Dermis microvascular lymphatic vessel endothelial cell (primary cell): ENCODE results near the gene CACNA1B. TPM values are rescaled to one million over a fixed set of nuclear protein-coding genes. Genes with fewer than 3 reads are reported as not detected.
"Not testable (repeated sequence)": the region's sequence is repeated elsewhere in the genome, so short reads cannot be mapped to it uniquely, and the experiment has no call there.

Experiments used
- DNase-seq, 2 donors: peaks; one replicate each; pipeline versions ENCODE4 v3.0.0 to v3.0.0-alpha.2; 2010; ENCODE audit warnings: low read depth in 2 of 2
- total RNA-seq: library from RNA; depleted of rRNA; stranded (reverse); fragments of >200 nt; gene quantifications from 2 replicates; pipeline ENCODE4 v1.2.1, GENCODE V29; 2014

CACNA1B gene
- total RNA-seq, 1 donor from 2014 or later: under 0.01 TPM

GRCh38 chr9:138071292-138071691 is 193.7 kb downstream of the CACNA1B start:
- DNase-seq: no peak

DNA sequence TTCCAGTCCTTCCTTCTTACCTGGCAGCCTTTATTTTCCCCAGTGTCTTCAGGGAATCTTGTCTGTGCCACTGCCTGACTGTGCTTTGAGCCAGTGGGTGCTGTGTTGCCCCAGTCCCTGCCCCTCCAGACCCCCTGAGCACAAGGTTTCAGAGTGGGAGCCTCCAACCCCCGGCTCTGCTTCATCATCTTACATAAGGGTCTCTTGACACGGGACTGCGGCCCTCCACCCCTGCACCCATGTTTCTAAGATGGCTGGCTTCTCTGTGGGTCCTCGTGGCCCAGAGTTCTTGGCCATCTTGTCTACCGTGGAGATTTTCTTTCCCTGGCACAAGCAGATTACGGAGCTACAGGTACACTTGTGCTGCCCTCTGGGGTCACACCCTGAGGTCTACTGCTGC is 194.1 kb downstream of the CACNA1B start:
- no peak for DNase-seq

GRCh38 chr9:138072161-138072842 is 194.7 kb downstream of the CACNA1B start:
- no peak for DNase-seq

GRCh38 chr9:138072897-138073296 is 195.3 kb downstream of the CACNA1B start:
- DNase-seq: no peak

DNA sequence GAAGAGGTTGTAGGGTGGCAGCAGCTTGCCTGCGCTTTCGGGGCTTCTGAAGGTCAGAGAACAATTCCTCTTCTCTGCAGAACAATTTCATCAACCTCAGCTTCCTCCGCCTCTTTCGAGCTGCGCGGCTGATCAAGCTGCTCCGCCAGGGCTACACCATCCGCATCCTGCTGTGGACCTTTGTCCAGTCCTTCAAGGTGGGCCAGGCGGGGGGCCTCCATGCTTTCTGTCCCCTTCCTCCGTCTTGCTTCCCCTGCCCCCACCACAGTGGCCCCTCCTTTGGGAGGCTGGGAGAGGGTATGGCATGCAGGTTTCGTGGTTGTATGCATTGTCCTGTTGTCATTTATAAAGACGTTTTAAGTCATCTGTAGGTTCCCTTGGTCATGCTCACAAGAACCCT is 195.8 kb downstream of the CACNA1B start:
- DNase-seq: no peak

- no peak for DNase-seq
Measured at GRCh38 chr9:138073808-138074207, 196.2 kb downstream of the CACNA1B start.

DNA sequence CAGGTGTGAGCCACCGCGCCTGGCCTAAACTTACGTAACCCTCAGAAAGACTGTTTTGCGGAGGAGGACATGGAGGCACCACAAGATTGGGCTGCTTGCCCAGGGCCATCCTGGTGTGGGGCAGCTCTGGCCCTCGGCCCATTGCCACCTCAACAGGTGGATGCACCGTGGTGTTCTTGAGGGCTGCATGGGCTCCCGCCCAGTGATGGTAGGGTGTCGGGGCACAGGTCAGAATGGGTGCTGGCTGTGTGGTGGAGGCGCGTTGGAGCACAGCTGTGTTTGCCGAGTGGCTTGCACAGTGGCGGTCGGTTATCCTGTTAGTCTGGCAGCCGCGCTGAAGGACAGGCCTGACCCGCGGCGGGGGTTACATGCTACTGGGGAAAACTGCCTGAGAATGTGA is 196.9 kb downstream of the CACNA1B start:
- no peak for DNase-seq

DNA sequence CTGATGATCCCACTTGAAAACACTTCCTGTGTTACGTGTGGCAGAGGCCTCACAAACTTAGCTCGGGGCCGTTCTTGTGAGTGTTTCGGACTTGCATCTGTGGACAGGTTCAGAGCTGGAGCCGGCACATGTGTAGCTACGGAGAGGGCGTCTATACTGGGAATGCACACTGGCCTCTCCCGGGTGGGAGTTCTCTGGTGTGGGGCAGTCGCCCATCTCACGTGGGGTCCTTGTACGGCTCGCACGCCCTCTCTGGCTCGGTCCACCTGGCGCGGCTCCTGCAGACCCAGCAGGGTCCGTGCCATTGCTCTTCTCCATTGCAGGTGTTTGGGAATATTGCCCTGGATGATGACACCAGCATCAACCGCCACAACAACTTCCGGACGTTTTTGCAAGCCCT is 197.9 kb downstream of the CACNA1B start:
- no peak for DNase-seq

DNA sequence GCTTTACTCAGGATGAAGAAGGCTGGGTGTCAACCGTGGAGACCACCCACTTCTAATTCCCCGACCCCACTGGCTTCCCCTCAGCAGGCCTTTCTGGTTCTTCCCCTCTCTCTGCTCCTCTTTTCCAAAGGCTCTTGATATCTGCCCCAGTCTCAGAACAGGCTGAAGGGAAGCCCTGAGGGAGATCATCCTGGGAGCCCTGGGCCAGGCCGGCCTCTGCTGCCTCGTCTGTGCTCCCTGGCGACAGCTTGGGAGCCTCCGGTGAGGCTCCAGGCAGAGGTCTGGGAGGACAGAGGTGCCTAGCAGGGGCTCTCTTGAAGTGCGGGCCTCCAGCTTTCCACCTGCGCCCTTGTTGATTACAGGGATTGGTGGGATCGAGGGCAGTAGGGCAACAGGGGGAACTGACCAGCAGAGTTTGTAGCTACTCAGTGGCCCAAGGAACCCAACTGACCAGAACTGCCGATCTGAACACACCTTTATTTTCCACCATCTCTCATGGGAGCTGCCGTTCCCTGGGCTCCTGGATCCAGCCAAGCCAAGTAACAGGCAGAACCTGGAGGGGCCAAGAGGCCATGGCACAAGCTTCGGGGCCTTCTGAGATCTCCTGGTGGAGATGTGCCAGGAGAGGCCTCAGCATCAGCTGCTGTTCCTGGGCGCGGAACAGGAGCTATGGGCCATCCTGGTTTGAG is 198.5 kb downstream of the CACNA1B start:
- no peak for DNase-seq

DNA sequence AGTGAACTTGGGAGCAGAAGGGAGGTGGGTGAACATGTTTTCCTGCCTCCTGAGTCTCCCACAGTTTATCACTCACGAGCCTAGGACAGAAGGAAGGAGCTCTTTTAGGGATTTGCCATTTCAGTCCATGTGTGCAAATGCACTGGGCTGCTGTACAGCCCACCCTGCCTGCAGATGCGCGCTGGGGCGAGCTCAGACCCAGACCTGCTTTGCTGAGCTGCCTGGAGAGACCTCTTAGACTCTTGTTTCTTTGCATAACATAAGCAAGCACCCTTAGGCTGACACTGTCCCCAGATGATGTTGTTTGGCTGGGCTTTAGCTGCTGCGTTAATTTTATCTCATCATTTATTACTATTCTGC is 199.0 kb downstream of the CACNA1B start:
- no peak for DNase-seq

DNA sequence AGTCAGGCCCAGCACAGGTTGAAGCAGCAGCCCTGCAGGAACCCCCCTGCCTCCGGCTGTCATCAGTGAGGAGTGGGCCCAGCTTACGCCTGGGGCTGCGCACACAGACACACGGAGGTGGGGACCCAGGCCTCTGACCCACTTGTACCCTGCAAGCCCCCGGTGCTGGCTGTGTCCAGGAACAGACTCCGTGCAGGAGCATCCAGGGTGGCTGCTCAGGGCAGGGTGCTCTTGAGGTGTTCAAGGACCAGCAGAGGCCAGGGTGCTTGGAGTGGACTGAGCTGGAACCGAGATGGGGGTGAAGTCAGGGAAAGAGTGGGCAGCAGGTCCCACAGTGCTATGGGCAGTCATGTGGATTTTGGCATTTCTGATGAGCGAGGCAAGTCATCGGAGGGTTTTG is 199.5 kb downstream of the CACNA1B start:
- DNase-seq: no peak

- no peak for DNase-seq
Measured at GRCh38 chr9:138077898-138078540, 200.4 kb downstream of the CACNA1B start.

GRCh38 chr9:138078846-138079245 is 201.3 kb downstream of the CACNA1B start:
- DNase-seq: no peak

GRCh38 chr9:138080979-138081378 is 203.4 kb downstream of the CACNA1B start:
- DNase-seq: no peak

DNA sequence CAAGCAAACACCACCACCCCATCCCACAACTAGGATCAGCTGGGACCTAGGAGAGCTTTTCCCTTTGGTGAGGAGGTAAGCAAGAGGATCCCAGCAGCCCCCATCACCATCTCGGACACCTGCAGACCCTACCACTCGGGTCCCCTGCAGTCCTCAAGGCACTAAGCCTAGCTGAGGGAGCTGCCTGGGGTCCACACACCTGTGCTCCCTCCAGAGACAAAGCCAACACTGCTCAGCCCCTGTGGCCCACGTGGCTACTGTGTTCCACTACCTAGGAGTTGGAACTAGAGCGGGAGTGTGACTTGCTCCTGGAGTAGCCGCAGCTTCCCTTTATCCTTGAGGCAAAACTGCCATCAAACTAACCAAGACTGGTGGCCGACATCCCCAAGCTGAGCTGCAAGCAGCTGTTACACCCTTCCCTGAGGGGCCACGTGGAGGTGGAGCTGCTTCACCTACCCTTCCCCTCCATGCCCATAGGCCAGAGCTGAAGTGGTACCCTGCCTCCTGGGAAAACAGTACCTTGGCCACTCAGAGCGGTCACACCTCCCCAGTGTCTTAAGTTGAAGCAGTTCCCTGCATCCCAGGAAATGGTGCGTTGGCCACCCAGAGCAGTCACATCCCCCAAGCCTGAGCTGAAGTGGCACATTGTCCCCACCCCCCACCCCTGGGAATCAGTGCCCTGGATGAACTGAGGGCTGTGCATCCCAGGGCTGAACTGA is 205.5 kb downstream of the CACNA1B start:
- DNase-seq: no peak

DNA sequence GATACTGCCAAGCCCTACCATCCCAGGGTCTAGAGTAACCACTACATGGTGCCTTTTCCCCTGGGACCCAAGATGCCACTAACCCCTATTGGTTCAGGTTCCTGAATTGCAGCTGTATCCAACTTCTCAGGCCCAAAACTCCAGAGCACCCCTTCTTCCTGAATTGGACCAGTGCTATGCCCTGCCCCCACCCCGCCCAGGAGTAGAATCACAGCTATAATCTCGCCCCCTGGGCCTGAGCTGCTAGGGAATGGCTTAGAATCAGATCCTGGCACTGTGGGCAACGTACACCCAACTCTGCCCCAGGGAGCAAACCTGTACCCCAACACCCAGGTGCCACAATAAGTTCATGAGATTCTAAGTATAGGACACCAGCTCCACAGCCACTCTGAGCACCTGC is 206.3 kb downstream of the CACNA1B start:
- no peak for DNase-seq

DNA sequence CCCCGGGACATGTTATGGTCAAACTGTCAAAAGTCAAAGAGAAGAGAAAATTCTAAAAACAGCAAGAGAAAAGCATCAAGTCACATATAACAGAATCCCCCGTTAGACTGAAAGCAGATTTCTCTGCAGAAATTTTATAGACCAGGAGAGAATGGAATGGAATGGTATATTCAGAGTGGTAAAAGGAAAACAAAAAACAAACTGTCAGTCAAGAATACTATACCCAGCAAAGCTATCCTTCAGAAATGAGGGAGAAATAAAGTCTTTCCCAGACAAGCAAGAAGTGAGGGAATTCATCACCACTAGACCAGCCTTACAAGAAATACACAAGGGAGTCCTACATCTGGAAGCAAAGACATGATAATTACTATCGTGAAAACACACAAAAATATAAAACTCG is 208.0 kb downstream of the CACNA1B start:
- no peak for DNase-seq

GRCh38 chr9:138092057-138092456 is 214.5 kb downstream of the CACNA1B start:
- not testable (repeated sequence) for DNase-seq

- DNase-seq: no peak
Measured at GRCh38 chr9:138094028-138094427, 216.4 kb downstream of the CACNA1B start.

GRCh38 chr9:138095813-138096518 is 218.4 kb downstream of the CACNA1B start:
- DNase-seq: no peak

- DNase-seq: no peak
Measured at GRCh38 chr9:138096519-138096845, 218.9 kb downstream of the CACNA1B start.

DNA sequence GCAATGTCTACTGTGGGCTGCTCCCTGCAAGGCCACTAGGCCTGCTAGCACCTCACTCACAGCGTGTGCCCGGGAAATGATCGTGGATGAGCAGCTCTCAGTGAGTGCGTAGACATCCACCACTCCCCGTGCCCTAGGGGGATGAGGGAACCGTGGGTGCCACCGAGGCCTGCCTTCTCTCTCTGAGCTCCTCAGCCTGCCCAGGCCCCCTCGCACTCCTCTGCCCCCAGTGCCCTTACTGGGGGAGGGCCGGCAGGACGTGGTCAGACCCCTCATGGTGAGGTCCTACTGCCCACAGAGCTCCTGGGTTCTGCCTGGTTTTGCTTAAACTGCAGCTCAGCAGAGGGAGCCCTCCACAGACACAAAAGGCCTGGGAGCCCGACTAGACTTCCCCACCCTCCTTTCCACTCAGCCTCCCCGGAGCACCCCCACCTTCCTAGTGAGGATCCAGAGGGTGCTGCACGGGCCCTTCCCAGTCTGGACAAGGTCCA is 220.0 kb downstream of the CACNA1B start:
- DNase-seq: no peak
